Fibroblast of skin of scalp (primary cell): ENCODE measurements around the gene ZBTB7B.

ENCODE experiments used
- DNase-seq: peaks from one replicate; pipeline ENCODE4 v3.0.0-alpha.2; 2013

Gene ZBTB7B

GRCh38 chr1:155005076-155006011 is 2.7 kb downstream of the ZBTB7B start:
- DNase-seq = no peak

- peak; percentile 42 for DNase-seq
Observed at GRCh38 chr1:155006601-155007101, 4.0 kb downstream of the ZBTB7B start.

- no peak for DNase-seq
Observed at GRCh38 chr1:155007251-155007828, 4.7 kb downstream of the ZBTB7B start.

GRCh38 chr1:155008015-155008941 is 5.7 kb downstream of the ZBTB7B start:
- no peak for DNase-seq

GRCh38 chr1:155009221-155009711 is 6.7 kb downstream of the ZBTB7B start:
- no peak for DNase-seq

- DNase-seq = no peak
Observed at GRCh38 chr1:155009742-155010141, 7.1 kb downstream of the ZBTB7B start.

- no peak for DNase-seq
Observed at GRCh38 chr1:155010211-155010918, 7.8 kb downstream of the ZBTB7B start.

GRCh38 chr1:155011004-155011416 is 8.4 kb downstream of the ZBTB7B start:
- no peak for DNase-seq

GRCh38 chr1:155011437-155012025 is 8.9 kb downstream of the ZBTB7B start:
- no peak for DNase-seq

GRCh38 chr1:155012026-155012546 is 9.5 kb downstream of the ZBTB7B start:
- DNase-seq = peak; percentile 63

- no peak for DNase-seq
Observed at GRCh38 chr1:155012776-155013602, 10.4 kb downstream of the ZBTB7B start.

GRCh38 chr1:155013632-155014031 is 11.0 kb downstream of the ZBTB7B start:
- DNase-seq = no peak

GRCh38 chr1:155014709-155015508 is 12.3 kb downstream of the ZBTB7B start:
- DNase-seq = no peak

- DNase-seq = no peak
Observed at GRCh38 chr1:155015527-155016230, 13.1 kb downstream of the ZBTB7B start.

GRCh38 chr1:155016231-155016831 is 13.7 kb downstream of the ZBTB7B start:
- no peak for DNase-seq

- peak; percentile 87 for DNase-seq
Observed at GRCh38 chr1:155017041-155017945, 14.7 kb downstream of the ZBTB7B start.

GRCh38 chr1:155017946-155018316 is 15.3 kb downstream of the ZBTB7B start:
- DNase-seq = no peak
